GM12873 (cell line): ENCODE data around the gene GJC3.

Experiments used
- TF ChIP-seq, protein P1 (sequence below): IDR thresholded peaks from 2 replicates; pipeline ENCODE4 v1.5.1; 2012; ENCODE audit warnings: low read depth, mild to moderate bottlenecking, moderate library complexity, low read length, control low read depth; ENCODE audit not compliant: insufficient read depth; ENCODE audit errors: missing control alignments

The GJC3 gene

DNA sequence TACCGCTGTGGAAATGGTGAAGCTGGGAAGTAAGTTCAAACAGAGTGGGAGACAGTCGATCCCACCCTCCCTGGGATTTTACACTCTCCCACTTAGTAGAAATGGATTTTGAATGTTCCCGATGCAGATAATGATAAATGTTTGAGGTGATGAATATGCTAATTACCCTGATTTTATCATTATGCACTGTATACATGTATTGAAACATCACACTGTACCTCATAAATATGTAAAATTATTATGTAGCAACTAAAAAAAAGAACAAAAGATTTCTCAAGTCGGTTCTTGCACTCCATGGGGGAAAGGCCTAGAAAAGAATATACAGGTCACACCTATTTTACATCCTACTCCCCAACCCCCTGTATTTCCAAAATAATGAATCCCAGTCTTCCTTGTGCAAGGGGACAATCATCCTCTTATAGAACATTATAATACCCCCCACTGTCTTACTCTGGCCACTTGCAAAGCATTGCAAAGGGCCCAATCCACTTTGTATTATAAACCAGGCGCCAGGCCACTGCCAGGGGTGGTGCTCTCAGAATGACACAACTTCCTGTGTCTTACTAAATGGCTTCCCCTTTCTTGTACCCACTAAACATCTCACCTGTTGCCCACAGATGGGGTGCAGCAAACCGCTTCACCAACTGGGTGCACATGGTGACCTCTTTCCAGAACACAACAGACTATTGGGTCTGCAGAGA, 31.9 kb downstream of the GJC3 start:
- TF ChIP-seq, protein P1, sequence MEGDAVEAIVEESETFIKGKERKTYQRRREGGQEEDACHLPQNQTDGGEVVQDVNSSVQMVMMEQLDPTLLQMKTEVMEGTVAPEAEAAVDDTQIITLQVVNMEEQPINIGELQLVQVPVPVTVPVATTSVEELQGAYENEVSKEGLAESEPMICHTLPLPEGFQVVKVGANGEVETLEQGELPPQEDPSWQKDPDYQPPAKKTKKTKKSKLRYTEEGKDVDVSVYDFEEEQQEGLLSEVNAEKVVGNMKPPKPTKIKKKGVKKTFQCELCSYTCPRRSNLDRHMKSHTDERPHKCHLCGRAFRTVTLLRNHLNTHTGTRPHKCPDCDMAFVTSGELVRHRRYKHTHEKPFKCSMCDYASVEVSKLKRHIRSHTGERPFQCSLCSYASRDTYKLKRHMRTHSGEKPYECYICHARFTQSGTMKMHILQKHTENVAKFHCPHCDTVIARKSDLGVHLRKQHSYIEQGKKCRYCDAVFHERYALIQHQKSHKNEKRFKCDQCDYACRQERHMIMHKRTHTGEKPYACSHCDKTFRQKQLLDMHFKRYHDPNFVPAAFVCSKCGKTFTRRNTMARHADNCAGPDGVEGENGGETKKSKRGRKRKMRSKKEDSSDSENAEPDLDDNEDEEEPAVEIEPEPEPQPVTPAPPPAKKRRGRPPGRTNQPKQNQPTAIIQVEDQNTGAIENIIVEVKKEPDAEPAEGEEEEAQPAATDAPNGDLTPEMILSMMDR: no peak

DNA sequence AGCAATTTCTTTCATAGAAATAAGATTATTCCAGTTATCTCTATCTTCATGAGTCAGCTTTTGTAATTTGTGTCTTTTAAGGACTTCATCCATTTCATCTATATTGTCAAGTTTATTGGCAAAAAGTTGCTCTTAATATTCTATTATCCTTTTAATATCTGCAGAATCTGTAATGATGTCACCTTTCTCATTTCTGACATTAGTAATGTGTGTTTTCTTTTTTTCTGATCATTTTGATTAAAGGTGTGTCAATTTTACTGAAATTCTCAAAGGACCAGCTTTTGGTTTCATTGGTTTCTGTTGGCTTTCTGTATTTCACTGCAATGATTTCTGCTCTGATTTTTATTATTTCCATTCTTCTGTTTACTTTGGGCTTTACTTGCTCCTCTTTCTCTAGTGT, 34.7 kb downstream of the GJC3 start:
- TF ChIP-seq, protein P1: no peak

DNA sequence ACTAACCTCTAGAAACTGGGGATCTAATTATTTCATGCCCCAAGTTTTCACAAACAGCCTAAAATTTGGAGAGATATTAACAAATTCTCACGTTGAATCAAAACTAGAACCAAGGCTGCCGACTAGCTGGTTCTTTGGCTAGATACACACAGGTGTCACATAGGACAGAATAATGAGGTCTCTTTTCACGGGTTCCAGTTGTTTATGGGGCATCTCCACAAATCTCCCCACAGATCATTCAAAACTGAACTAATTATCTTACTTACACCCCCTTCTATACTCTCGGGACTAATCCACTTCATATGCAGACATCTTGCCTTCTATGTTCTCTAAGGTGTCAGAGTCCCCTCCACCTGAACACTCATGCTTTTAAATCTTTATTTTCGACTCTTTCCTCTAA, 36.1 kb downstream of the GJC3 start:
- TF ChIP-seq, protein P1: no peak

DNA sequence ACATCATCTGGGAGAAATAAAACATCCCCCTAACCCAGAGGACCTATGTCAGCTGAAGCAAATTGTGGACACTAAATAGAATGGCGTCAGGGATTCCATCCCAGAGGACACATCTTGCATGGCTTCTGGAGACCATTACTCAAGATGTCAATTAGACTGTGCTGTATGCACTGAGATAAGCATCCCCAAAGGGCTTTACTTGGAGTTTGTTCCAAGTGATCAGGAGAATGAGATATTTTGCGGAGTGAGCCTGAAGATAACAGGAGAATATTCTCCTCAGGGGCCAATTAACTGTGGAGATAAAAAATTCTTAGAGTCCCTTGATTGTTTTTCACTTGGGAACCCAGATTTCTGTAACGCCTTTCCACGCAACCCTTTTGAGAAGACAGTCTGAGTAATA, 48.0 kb downstream of the GJC3 start:
- TF ChIP-seq, protein P1: no peak

DNA sequence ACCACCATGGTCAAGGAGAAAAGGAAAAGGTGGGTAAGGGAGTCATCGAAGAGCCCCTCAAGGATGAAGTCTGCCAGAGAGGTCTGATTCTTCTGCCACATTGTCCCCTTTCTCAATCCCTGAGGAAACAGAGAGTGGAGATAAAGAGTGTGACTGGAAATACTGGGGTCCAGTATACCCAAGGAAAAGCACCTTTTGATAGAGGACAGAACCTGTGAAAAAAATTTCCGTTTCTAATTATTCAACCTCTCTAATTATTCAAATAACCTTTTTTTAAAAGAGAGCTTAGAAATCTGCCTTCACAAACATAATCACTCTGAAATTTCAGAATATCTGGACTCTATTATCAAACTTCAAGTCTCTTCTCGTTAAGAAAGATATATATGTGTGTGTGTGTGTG, 52.5 kb downstream of the GJC3 start, which contains the start of gene OR2AE1:
Gene OR2AE1, minus strand, starts transcription at position 101 of the 400 bp plus-strand sequence. Its CDS starts 0 bp downstream, at position 101.
- TF ChIP-seq, protein P1: no peak

DNA sequence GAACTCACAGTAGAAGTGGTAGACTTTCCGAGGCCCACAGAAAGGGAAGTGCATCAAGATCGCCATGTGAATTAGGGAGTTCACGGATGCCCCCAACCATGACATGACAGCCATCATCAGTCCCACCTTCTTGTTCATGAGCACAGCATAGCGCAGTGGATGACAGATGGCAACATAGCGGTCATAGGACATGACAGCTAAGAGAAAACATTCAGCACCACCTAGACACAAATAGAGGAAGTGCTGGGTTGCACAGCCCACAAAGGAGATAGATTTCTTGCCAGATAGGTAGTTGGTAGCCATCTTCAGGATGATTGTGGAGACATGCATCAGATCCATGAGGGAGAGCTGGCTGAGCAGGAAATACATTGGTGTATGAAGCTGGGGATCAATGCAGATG, 52.9 kb downstream of the GJC3 start:
- TF ChIP-seq, protein P1: no peak
